DND-41 (cell line): ENCODE measurements around the gene CCR7.

Experiments used
- CTCF ChIP-seq: IDR thresholded peaks from 2 replicates; pipeline ENCODE4 v1.5.1; 2012; ENCODE audit warnings: borderline replicate concordance, low read length, moderate library complexity, mild to moderate bottlenecking; ENCODE audit not compliant: poor library complexity, severe bottlenecking; ENCODE audit errors: extremely low read depth
- EZH2 ChIP-seq: IDR thresholded peaks from 3 replicates; pipeline ENCODE4 v1.6.1; 2012; ENCODE audit warnings: borderline replicate concordance, low read depth, mild to moderate bottlenecking, moderate library complexity, low read length, inconsistent platforms; ENCODE audit not compliant: severe bottlenecking

- TF ChIP-seq CTCF (no peak), EZH2 (no peak)
Observed at GRCh38 chr17:40530531-40530994, 34.7 kb downstream of the CCR7 start.
